ENCODE measurements around the gene SSH2.

DNA sequence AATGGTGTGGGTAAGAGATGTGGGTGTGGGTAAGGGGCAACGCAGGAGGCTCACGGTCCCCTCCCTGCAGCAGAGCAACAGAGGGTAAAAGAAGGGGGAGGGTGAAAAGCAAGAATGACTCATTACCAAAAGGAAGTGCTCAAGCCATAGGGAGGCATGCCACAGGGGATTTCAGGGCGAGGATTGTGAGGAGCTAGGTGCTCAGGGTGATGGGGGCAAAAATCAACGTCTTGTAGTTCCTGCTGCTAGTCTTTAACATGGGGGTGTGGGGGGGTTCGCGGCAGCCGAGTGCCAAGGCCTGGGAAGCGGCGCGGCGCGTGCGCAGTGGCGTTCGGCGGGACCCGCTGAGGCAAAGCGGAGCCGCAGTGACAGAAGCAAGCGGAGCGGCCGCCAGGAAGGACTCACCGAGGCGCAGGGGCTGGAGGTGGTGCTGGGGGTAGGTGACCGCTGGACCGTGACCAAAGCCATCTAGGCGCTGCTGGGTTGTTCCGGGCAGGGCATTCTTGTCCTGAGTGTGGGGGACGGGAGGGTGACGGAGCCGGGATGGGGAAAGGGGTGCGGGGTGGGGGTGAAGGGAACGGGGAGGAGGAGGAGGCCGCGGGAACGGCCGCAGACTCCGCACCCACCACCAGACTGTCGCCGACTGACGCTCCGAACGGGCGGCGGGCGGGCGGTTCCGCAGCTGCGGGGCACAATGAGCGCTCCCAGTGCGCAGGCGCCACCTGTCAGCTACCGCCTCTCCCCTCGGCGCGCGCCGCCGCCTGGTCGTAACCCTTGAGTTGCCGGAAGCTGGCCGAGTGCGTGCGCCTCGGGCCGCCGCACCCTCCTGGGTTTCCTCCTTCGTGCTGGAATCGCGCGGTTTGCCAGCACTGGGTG lies at the start of gene SSH2:
- TF ChIP-seq, protein P1, sequence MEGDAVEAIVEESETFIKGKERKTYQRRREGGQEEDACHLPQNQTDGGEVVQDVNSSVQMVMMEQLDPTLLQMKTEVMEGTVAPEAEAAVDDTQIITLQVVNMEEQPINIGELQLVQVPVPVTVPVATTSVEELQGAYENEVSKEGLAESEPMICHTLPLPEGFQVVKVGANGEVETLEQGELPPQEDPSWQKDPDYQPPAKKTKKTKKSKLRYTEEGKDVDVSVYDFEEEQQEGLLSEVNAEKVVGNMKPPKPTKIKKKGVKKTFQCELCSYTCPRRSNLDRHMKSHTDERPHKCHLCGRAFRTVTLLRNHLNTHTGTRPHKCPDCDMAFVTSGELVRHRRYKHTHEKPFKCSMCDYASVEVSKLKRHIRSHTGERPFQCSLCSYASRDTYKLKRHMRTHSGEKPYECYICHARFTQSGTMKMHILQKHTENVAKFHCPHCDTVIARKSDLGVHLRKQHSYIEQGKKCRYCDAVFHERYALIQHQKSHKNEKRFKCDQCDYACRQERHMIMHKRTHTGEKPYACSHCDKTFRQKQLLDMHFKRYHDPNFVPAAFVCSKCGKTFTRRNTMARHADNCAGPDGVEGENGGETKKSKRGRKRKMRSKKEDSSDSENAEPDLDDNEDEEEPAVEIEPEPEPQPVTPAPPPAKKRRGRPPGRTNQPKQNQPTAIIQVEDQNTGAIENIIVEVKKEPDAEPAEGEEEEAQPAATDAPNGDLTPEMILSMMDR (conservative IDR thresholded peaks at IDR 0.05 in 1 of 2, IDR thresholded peaks at IDR 0.05 in 1 of 2; ENCODE audit: extremely low read depth in 1 of 2, insufficient read depth in 1 of 2, low read depth in 1 of 2, low read length in 2 of 2): no peak
- TF ChIP-seq EZH2 (IDR thresholded peaks at IDR 0.05; ENCODE audit: borderline replicate concordance, low read length): no peak

Measured in mammary epithelial cell (primary cell).